HepG2 (cell line): Measurements from ENCODE around the gene ASIC3. TPM values are rescaled to one million over a fixed set of nuclear protein-coding genes. Genes with fewer than 3 reads are reported as not detected.

ENCODE experiments used
- ZNF781 ChIP-seq: sonication (generic); formaldehyde crosslinking; IDR thresholded peaks from 2 replicates; pipeline ENCODE4 v1.5.1; 2020; ENCODE audit warnings: borderline replicate concordance, mild to moderate bottlenecking, missing genetic modification reagents; ENCODE audit errors: not compliant biosample characterization
- polyA plus RNA-seq, 8 experiments: library from polyadenylated mRNA; depleted of rRNA in 3 of 8; stranded (reverse) in 7 of 8; unstranded in 1 of 8; fragments of >200 nt; fragmentation: Illumina TruSeq in 4 of 8; extraction: Trizol in 4 of 8; gene quantifications; 2 replicates each; pipeline versions ENCODE4 v1.2.1 to v1.2.3, GENCODE V29; 2011 to 2016; ENCODE audit warnings: low read depth in 4 of 8, missing spikeins in 1 of 8, mixed read lengths in 1 of 8; ENCODE audit not compliant: insufficient read depth in 1 of 8
- total RNA-seq, 5 experiments: library from RNA; depleted of rRNA; stranded (reverse); fragments of >200 nt; fragmentation: Illumina TruSeq; extraction: Trizol; gene quantifications; 2 replicates each; pipeline ENCODE4 v1.2.3, GENCODE V29; 2016; ENCODE audit warnings: low read depth in 1 of 5
- TF ChIP-seq, protein P1 (sequence below): sonication (generic); formaldehyde crosslinking; IDR thresholded peaks from 2 replicates; pipeline ENCODE4 v1.8.0; 2023; ENCODE audit warnings: mild to moderate bottlenecking, missing genetic modification reagents
- TF ChIP-seq, protein P2 (sequence below): sonication (generic); formaldehyde crosslinking; IDR thresholded peaks from 2 replicates; pipeline ENCODE4 v1.5.1; 2020; ENCODE audit warnings: mild to moderate bottlenecking, missing genetic modification reagents, borderline replicate concordance

Gene ASIC3
- total and polyA plus RNA-seq, 2 of the 13 experiments (the other 11 are each of a cell fraction or from before 2014, with no cell fraction given) = 0.51 TPM; not detected in 1

DNA sequence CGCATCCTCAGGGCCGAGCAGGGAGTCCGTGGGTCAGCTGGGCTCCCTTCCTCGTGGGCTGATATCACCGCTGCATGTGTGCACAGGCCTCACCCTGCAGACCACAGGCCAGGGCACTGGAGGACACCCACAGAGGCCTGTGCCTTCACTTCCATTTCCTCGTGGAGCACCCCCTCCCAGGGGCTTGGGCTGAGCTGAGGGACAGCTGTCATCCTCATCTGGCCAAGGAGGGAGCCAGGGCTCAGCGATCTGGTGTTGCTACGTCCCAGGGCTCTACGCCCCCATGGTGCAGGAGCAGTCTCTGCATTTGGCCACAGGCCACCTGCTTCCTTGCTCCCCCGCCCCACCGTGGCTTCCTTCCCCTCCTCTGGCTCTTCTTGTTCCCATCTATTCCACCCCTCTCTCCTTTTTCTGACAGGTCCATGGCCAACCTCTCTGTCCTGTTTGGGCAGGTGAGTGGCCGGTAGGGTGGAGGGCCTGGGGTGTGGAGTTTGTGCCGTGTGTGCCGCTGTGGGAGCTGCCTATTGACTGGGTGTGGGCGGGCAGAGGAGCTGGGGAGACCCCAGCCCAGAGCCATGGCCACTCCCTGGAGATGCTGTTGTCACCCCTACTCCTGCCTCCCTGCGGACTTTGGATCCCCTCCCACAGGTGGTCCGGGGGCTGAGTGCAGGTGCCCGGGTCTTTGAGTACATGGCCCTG is 8.3 kb upstream of the ASIC3 start (continued):
- TF ChIP-seq ZNF781 (CRISPR knock-in tag) = no peak
- TF ChIP-seq, protein P1, sequence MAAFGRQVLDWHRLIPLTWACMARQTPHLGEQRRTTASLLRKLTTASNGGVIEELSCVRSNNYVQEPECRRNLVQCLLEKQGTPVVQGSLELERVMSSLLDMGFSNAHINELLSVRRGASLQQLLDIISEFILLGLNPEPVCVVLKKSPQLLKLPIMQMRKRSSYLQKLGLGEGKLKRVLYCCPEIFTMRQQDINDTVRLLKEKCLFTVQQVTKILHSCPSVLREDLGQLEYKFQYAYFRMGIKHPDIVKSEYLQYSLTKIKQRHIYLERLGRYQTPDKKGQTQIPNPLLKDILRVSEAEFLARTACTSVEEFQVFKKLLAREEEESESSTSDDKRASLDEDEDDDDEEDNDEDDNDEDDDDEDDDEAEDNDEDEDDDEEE (CRISPR knock-in tag) = no peak
- TF ChIP-seq, protein P2, sequence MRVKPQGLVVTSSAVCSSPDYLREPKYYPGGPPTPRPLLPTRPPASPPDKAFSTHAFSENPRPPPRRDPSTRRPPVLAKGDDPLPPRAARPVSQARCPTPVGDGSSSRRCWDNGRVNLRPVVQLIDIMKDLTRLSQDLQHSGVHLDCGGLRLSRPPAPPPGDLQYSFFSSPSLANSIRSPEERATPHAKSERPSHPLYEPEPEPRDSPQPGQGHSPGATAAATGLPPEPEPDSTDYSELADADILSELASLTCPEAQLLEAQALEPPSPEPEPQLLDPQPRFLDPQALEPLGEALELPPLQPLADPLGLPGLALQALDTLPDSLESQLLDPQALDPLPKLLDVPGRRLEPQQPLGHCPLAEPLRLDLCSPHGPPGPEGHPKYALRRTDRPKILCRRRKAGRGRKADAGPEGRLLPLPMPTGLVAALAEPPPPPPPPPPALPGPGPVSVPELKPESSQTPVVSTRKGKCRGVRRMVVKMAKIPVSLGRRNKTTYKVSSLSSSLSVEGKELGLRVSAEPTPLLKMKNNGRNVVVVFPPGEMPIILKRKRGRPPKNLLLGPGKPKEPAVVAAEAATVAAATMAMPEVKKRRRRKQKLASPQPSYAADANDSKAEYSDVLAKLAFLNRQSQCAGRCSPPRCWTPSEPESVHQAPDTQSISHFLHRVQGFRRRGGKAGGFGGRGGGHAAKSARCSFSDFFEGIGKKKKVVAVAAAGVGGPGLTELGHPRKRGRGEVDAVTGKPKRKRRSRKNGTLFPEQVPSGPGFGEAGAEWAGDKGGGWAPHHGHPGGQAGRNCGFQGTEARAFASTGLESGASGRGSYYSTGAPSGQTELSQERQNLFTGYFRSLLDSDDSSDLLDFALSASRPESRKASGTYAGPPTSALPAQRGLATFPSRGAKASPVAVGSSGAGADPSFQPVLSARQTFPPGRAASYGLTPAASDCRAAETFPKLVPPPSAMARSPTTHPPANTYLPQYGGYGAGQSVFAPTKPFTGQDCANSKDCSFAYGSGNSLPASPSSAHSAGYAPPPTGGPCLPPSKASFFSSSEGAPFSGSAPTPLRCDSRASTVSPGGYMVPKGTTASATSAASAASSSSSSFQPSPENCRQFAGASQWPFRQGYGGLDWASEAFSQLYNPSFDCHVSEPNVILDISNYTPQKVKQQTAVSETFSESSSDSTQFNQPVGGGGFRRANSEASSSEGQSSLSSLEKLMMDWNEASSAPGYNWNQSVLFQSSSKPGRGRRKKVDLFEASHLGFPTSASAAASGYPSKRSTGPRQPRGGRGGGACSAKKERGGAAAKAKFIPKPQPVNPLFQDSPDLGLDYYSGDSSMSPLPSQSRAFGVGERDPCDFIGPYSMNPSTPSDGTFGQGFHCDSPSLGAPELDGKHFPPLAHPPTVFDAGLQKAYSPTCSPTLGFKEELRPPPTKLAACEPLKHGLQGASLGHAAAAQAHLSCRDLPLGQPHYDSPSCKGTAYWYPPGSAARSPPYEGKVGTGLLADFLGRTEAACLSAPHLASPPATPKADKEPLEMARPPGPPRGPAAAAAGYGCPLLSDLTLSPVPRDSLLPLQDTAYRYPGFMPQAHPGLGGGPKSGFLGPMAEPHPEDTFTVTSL = no peak
- TF ChIP-seq, all 625 proteins: peak for 0
